NCI-H187 treated with DMSO at 0.1 percent for 48 hours (cell line): ENCODE results near the gene KCNAB2.
"Not testable (repeated sequence)": the region's sequence is repeated elsewhere in the genome, so short reads cannot be mapped to it uniquely, and the experiment has no call there.

ENCODE experiments used
- DNase-seq: peaks from one replicate; lab custom pipeline; 2025; lab: John Stamatoyannopoulos, UW

Gene KCNAB2

GRCh38 chr1:6054596-6054995 is 8.9 kb downstream of the KCNAB2 start:
- no peak for DNase-seq

- DNase-seq, result no peak
These were observed 10.9 kb downstream of the KCNAB2 start for GRCh38 chr1:6056572-6056948.

- no peak for DNase-seq
These were observed 11.6 kb downstream of the KCNAB2 start for GRCh38 chr1:6057170-6057845.

- no peak for DNase-seq
These were observed 14.2 kb downstream of the KCNAB2 start for GRCh38 chr1:6059866-6060265.

GRCh38 chr1:6062670-6063069 is 17.0 kb downstream of the KCNAB2 start:
- no peak for DNase-seq

- not testable (repeated sequence) for DNase-seq
These were observed 17.9 kb downstream of the KCNAB2 start for GRCh38 chr1:6063532-6064053.

- no peak for DNase-seq
These were observed 19.6 kb downstream of the KCNAB2 start for GRCh38 chr1:6065093-6065858.

GRCh38 chr1:6066680-6067079 is 21.0 kb downstream of the KCNAB2 start:
- DNase-seq, result no peak

GRCh38 chr1:6068073-6068472 is 22.4 kb downstream of the KCNAB2 start:
- DNase-seq, result no peak

- no peak for DNase-seq
These were observed 23.2 kb downstream of the KCNAB2 start for GRCh38 chr1:6068932-6069331.

- no peak for DNase-seq
These were observed 23.9 kb downstream of the KCNAB2 start for GRCh38 chr1:6069573-6069972.

GRCh38 chr1:6070450-6070974 is 24.8 kb downstream of the KCNAB2 start:
- no peak for DNase-seq

GRCh38 chr1:6071219-6071618 is 25.5 kb downstream of the KCNAB2 start:
- DNase-seq, result no peak

GRCh38 chr1:6072774-6073479 is 27.2 kb downstream of the KCNAB2 start:
- DNase-seq, result no peak

- DNase-seq, result no peak
These were observed 27.9 kb downstream of the KCNAB2 start for GRCh38 chr1:6073480-6074053.

GRCh38 chr1:6074192-6074901 is 28.7 kb downstream of the KCNAB2 start:
- no peak for DNase-seq

GRCh38 chr1:6075748-6076147 is 30.1 kb downstream of the KCNAB2 start:
- no peak for DNase-seq

GRCh38 chr1:6077061-6077460 is 31.4 kb downstream of the KCNAB2 start:
- DNase-seq, result not testable (repeated sequence)

- no peak for DNase-seq
These were observed 31.8 kb downstream of the KCNAB2 start for GRCh38 chr1:6077506-6077905.

- DNase-seq, result no peak
These were observed 32.2 kb downstream of the KCNAB2 start for GRCh38 chr1:6077919-6078318.

- no peak for DNase-seq
These were observed 34.8 kb downstream of the KCNAB2 start for GRCh38 chr1:6080469-6080868.

- DNase-seq, result no peak
These were observed 36.2 kb downstream of the KCNAB2 start for GRCh38 chr1:6081901-6082300.
